Measurements from ENCODE around the gene MUC20.

GRCh38 chr3:195764961-195765706 lies 44.4 kb downstream of the MUC20 start:
- TF ChIP-seq CTCF (IDR thresholded peaks at IDR 0.05) = no peak
- no peak for TF ChIP-seq POLR2A (IDR thresholded peaks at IDR 0.05)
